NCI-H2107 (cell line): Measurements from ENCODE around the gene ARAF.

Source experiments
- DNase-seq: peaks from one replicate; lab custom pipeline; 2025; lab: John Stamatoyannopoulos, UW

The ARAF gene

GRCh38 chrX:47620303-47620685 lies 59.3 kb downstream of the ARAF start:
- no peak for DNase-seq
